Retinal pigment epithelial cell (primary cell): ENCODE measurements around the gene SLC22A2.

Source experiments
- DNase-seq: peaks from one replicate; pipeline ENCODE4 v3.0.0-alpha.2; 2010; ENCODE audit warnings: low read depth
- H3K4me3 ChIP-seq: 2 replicates; pipeline ENCODE4 v1.5.1; 2011; ENCODE audit warnings: mild to moderate bottlenecking, low read length, control low read depth, moderate library complexity
- TF ChIP-seq, protein P1 (sequence below): conservative IDR thresholded peaks from 2 replicates; pipeline ENCODE4 v1.5.1; 2011; ENCODE audit warnings: low read depth, low read length, control low read depth, inconsistent platforms

Gene SLC22A2

GRCh38 chr6:160180706-160181105 is 77.9 kb downstream of the SLC22A2 start:
- no peak for DNase-seq
- no peak overlapping the region for H3K4me3 ChIP-seq
- TF ChIP-seq, protein P1, sequence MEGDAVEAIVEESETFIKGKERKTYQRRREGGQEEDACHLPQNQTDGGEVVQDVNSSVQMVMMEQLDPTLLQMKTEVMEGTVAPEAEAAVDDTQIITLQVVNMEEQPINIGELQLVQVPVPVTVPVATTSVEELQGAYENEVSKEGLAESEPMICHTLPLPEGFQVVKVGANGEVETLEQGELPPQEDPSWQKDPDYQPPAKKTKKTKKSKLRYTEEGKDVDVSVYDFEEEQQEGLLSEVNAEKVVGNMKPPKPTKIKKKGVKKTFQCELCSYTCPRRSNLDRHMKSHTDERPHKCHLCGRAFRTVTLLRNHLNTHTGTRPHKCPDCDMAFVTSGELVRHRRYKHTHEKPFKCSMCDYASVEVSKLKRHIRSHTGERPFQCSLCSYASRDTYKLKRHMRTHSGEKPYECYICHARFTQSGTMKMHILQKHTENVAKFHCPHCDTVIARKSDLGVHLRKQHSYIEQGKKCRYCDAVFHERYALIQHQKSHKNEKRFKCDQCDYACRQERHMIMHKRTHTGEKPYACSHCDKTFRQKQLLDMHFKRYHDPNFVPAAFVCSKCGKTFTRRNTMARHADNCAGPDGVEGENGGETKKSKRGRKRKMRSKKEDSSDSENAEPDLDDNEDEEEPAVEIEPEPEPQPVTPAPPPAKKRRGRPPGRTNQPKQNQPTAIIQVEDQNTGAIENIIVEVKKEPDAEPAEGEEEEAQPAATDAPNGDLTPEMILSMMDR, result no peak

- no peak overlapping the region for H3K4me3 ChIP-seq
- no peak for DNase-seq
- TF ChIP-seq, protein P1, result no peak
These were observed 80.3 kb downstream of the SLC22A2 start for GRCh38 chr6:160178271-160178670.

- DNase-seq, result no peak
These were observed 81.4 kb downstream of the SLC22A2 start for GRCh38 chr6:160177220-160177619.

GRCh38 chr6:160174681-160175080 is 83.9 kb downstream of the SLC22A2 start:
- TF ChIP-seq, protein P1, result no peak
- no peak for DNase-seq
- H3K4me3 ChIP-seq, result no peak overlapping the region

More at GRCh38 chr6:160177220-160177619, 81.4 kb downstream of the SLC22A2 start:
- no peak overlapping the region for H3K4me3 ChIP-seq
- TF ChIP-seq, protein P1, result no peak

- no peak for DNase-seq
- no peak overlapping the region for H3K4me3 ChIP-seq
- TF ChIP-seq, protein P1, result no peak
These were observed 84.7 kb downstream of the SLC22A2 start for GRCh38 chr6:160173806-160174527.

GRCh38 chr6:160172704-160173103 is 85.9 kb downstream of the SLC22A2 start:
- H3K4me3 ChIP-seq, result no peak overlapping the region
- TF ChIP-seq, protein P1, result no peak
- no peak for DNase-seq

DNA sequence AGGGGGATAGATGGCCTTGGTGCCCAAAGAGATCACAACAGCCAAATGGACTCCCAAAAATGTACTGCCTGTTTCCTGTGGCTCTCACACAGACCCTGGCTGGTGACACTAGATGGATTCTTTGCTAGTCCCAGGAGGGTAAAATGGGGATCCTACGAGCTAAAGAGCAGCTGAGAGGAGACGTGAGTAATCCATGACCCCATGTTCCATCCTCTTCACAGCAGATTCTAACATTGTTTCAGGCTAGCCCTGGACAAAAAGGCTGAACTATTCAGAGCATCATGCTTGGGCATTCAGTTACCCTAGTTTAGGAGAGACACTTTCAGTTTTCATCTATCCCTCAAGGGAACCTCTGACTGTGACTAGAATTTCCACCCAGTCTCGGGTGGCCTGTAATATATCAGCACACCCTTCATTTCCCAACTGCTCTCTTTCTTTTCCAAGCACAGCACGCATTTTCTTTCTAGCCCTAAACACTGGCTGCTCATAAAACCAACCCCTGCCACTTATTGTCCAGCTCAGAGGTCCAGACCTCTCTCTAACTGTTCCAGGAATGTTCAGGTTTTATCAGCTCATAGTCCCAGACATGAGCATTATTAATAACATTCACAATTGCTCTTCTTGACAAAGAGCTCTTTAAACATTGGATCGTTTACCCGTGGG is 88.5 kb downstream of the SLC22A2 start:
- TF ChIP-seq, protein P1, result no peak
- DNase-seq, result no peak
- no peak overlapping the region for H3K4me3 ChIP-seq
